Psoas muscle (tissue), 8 donors: Measurements from ENCODE around the gene PREX1. TPM values are rescaled to one million over a fixed set of nuclear protein-coding genes. Genes with fewer than 3 reads are reported as not detected.

Experiments used
- ATAC-seq, 4 donors: fragments of 200-7000 bp; cut with Tn5 transposase; one replicate each; pipeline ENCODE4 v1.9.1; 2020; ENCODE audit warnings: moderate library complexity in 3 of 4, mild to moderate bottlenecking in 2 of 4
- DNase-seq, 2 donors: peaks; one replicate each; pipeline ENCODE4 v3.0.0-alpha.2; 2020
- H3K27ac ChIP-seq: fragments of 200-600 bp; one replicate; pipeline ENCODE4 v1.8.0; 2022
- H3K27me3 ChIP-seq, 3 donors: fragments of 200-600 bp in 1 of 3; one replicate each; pipeline versions ENCODE4 v1.6.1 to v1.8.0; 2013 to 2022; ENCODE audit warnings: low read length in 2 of 3, mild to moderate bottlenecking in 2 of 3, moderate library complexity in 1 of 3; ENCODE audit not compliant: insufficient read depth in 3 of 3
- H3K36me3 ChIP-seq, 2 donors: fragments of 200-600 bp in 1 of 2; one replicate each; pipeline versions ENCODE4 v1.6.1 to v1.8.0; 2013 to 2022; ENCODE audit warnings: low read depth in 1 of 2, mild to moderate bottlenecking in 1 of 2, moderate library complexity in 1 of 2; ENCODE audit not compliant: insufficient read depth in 1 of 2
- H3K4me1 ChIP-seq: fragments of 200-600 bp; one replicate; pipeline ENCODE4 v1.8.0; 2022
- H3K4me3 ChIP-seq: fragments of 200-600 bp; one replicate; pipeline ENCODE4 v1.8.0; 2022; ENCODE audit warnings: mild to moderate bottlenecking
- H3K9me3 ChIP-seq: fragments of 200-600 bp; one replicate; pipeline ENCODE4 v1.8.0; 2022
- WGBS, 3 donors: extraction: QIAGEN DNeasy Blood & Tissue Kit; methylation state at CpG; one replicate each; pipeline versions ENCODE4 v1.1.6 to v1.1.7; 2013; 5-methylcytosine and 5-hydroxymethylcytosine counted together
- intact Hi-C, 2 donors: fragments of 100-400 bp; cut with DNase I; formaldehyde crosslinking; loops; one replicate each; pipeline versions ENCODE4 v1.11.0 to v1.14.2; 2022
- polyA plus RNA-seq, 3 donors: library from polyadenylated mRNA; stranded (reverse); fragments of 200-250 nt; gene quantifications; one replicate each; pipeline ENCODE4 v1.2.3, GENCODE V29; 2013
- total RNA-seq, 4 donors: library from RNA; stranded (reverse); fragmentation: NEBNext Ultra II Directional in 2 of 4; extraction: Animal tissue kit (Norgen Biotek cat#: 25700) in 2 of 4; gene quantifications; one replicate each; pipeline versions ENCODE4 v1.2.1 to v1.2.4, GENCODE V29; 2021 to 2023
- TF ChIP-seq, protein P1 (sequence below): fragments of 200-600 bp; IDR thresholded peaks from one replicate; pipeline ENCODE4 v1.8.0; 2022; ENCODE audit warnings: antibody characterized with exemption
- donor health status: healthy with polysubstance abuse.
- donor health status: DM: no; HTN: no; CAD: no; lungs with moderate emphysema.
- donor health status: Bipolar disorder and iron deficiency.
- donor health status: healthy.
- donor health status: DM: yes; HTN: yes; CAD: no.
- donor health status: DM: no; HTN: no; CAD: no.
- donor health status: DM: no; HTN: no; CAD: no.
- donor health status: DM: yes; HTN: yes; CAD: no.

Gene PREX1
- total and polyA plus RNA-seq, 7 donors: 2.5 to 8.3 (median 5.3) TPM

DNA sequence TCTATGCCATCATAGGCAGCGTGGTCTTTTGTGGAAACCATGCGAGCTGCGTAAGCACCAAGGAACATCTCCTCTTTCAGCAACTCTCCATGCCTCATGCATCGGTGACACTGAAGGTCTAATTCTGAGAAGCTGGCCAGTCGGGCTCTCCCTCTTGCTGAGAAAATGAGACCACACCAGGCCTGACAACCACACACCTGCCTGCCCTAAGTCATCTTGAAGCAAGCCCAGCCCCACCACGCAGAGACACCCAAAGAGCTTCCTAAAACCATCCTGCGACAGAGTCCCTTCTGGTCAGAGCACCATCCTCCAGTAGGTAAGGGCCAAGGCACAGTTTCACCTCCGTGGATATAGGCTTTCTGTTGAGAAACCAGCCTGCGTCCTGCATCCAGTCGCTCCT, 26.6 kb downstream of the PREX1 start:
- H3K4me1 ChIP-seq: peaks cover 12% of the 10 kb centered on the region

DNA sequence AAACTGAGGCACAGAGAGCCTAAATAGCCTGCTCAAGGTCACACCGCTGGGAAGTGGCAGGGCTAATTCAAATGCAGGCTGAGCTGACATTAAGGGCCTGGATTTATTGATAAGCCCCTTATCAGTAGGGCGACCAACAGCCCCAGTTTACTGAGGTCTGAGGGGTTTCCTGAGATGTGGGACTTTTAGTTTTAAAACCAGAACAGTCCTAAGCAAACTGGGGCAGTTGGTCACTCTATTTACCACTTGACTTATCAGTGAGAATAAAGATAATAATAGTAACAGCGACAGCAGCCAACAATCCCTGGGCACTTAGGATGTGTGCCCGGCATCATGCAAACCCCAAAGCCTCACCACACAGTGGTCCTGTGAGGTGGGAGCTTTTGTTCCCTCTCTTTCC, 27.6 kb downstream of the PREX1 start:
- Histone ChIP-seq H3K36me3 (no peaks in the 10 kb centered on the region), H3K27ac (peak overlapping the region; percentile 58), H3K4me3 (no peak overlapping the region), H3K4me1 (peaks cover 12% of the 10 kb centered on the region), H3K27me3 (no peaks in the 10 kb centered on the region), H3K9me3 (no peaks in the 10 kb centered on the region)
- no peak for DNase-seq
- ATAC-seq: peak; percentile 56 to 75 (median 62)
- 75 to 77% (median 76%) methylated on average over 4 of the region's 4 CpGs for WGBS, 3 donors
- TF ChIP-seq, protein P1, sequence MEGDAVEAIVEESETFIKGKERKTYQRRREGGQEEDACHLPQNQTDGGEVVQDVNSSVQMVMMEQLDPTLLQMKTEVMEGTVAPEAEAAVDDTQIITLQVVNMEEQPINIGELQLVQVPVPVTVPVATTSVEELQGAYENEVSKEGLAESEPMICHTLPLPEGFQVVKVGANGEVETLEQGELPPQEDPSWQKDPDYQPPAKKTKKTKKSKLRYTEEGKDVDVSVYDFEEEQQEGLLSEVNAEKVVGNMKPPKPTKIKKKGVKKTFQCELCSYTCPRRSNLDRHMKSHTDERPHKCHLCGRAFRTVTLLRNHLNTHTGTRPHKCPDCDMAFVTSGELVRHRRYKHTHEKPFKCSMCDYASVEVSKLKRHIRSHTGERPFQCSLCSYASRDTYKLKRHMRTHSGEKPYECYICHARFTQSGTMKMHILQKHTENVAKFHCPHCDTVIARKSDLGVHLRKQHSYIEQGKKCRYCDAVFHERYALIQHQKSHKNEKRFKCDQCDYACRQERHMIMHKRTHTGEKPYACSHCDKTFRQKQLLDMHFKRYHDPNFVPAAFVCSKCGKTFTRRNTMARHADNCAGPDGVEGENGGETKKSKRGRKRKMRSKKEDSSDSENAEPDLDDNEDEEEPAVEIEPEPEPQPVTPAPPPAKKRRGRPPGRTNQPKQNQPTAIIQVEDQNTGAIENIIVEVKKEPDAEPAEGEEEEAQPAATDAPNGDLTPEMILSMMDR: no peak
- intact Hi-C loops: no loop called here

More for the DNA sequence above, 26.6 kb downstream of the PREX1 start:
- no peak overlapping the region for H3K27ac ChIP-seq
- intact Hi-C loops: no loop called here
- H3K27me3 ChIP-seq: no peaks in the 10 kb centered on the region
- 93 to 96% (median 95%) methylated on average over 10 of the region's 10 CpGs for WGBS, 3 donors
- H3K9me3 ChIP-seq: no peaks in the 10 kb centered on the region
- H3K4me3 ChIP-seq: no peak overlapping the region
- ATAC-seq (no peak), DNase-seq (no peak)
- TF ChIP-seq, protein P1: no peak
- no peaks in the 10 kb centered on the region for H3K36me3 ChIP-seq

DNA sequence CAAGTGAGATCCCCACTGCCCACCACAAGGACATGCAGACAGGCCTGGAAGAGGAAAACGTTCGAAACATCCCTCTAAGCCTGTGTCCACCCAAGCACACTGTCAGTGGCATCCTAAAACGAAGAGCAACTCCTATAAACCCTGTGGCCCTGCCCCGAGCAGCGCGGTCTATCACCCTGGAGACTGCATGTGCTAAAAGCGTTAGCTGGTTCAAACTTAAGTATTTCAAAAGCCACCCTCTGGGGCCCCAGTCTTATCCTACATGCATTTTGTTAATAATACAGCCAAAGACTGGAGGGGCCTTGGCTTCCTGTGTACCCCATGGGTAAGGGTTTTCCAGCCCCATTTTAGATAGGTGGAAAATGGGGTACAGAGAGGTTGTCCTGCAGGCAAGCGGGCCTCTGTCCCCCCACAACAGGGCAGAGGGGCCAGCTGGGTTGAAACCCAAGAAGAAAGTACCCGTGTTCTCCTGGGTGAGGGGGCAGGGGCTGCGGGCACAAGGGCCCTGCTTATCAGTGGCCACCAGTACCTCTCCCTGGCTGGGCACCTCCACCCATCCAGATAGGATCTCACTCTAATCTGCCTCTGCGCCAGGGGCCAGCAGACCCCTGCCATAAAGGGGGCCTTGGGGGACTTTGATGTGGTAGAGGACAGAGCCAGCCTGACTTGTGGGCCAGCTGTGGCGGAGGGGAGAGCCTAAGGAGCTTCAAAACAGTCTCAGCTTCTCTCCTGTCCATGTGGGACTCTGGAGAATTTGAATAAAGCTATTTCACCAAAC, 28.3 kb downstream of the PREX1 start:
- peak overlapping the region; percentile 58 for H3K27ac ChIP-seq
- no peak for ATAC-seq
- no peak overlapping the region for H3K4me3 ChIP-seq
- no peaks in the 10 kb centered on the region for H3K9me3 ChIP-seq
- no peaks in the 10 kb centered on the region for H3K36me3 ChIP-seq
- no peak for DNase-seq
- H3K4me1 ChIP-seq: peaks cover 12% of the 10 kb centered on the region
- intact Hi-C loops: no loop called here
- H3K27me3 ChIP-seq: no peaks in the 10 kb centered on the region
- 80 to 86% (median 84%) methylated on average over 12 of the region's 12 CpGs for WGBS, 3 donors
- TF ChIP-seq, protein P1: no peak

DNA sequence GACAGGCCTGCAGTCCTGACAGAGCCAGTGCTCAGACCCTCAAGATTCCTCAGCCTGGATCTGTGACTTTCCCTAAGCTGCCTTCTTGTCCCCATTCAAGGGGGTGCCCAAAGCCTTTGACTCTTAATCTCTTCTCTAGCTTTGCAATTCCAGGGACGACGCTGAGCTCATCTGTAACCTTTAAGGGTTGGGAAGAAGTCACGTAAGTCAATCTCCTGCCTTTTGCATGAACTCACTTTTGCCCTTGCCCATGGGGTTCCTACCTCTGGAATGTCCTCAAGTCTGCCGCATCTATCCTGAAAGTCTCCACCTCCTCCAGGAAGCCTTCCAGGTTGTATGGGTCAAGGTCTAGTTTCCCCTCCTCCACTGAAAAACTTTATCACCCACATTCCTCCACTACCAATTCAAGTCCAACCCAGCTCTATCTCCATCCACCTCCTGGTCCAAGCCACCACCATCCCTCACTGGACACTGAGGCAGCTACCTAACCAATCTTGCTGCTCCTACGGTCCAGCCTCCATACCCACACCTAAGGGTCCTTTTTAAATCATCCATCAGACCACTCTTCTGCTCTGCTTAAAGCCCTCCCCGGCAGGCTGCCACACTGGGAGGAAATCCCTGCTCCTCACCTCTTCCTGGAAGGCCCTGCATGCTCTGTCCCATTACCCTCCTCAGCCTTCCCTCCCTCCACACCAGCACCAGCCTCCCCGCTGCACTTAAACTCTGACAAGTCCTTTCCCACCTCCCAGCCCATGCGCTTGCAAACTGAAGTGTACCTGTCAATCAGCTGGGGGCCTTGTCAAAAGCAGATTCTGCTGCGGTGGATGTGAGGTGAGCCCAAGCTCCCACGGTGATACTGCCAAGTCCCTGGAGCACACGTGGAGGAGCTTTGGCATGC, 29.7 kb downstream of the PREX1 start:
- peaks cover 12% of the 10 kb centered on the region for H3K4me1 ChIP-seq

More for the DNA sequence above, 29.7 kb downstream of the PREX1 start:
- TF ChIP-seq, protein P1: no peak
- Histone ChIP-seq H3K4me3 (no peak overlapping the region), H3K36me3 (no peaks in the 10 kb centered on the region), H3K9me3 (no peaks in the 10 kb centered on the region), H3K27ac (no peak overlapping the region), H3K27me3 (no peaks in the 10 kb centered on the region)
- intact Hi-C loops: no loop called here
- 70 to 79% (median 72%) methylated on average over 11 of the region's 11 CpGs for WGBS, 3 donors
- DNase-seq (no peak), ATAC-seq (no peak)
